ENCODE data around the gene WNT10A.
A peak's percentile ranks its signal among the peaks of the same experiment; 100 is the strongest.

DNA sequence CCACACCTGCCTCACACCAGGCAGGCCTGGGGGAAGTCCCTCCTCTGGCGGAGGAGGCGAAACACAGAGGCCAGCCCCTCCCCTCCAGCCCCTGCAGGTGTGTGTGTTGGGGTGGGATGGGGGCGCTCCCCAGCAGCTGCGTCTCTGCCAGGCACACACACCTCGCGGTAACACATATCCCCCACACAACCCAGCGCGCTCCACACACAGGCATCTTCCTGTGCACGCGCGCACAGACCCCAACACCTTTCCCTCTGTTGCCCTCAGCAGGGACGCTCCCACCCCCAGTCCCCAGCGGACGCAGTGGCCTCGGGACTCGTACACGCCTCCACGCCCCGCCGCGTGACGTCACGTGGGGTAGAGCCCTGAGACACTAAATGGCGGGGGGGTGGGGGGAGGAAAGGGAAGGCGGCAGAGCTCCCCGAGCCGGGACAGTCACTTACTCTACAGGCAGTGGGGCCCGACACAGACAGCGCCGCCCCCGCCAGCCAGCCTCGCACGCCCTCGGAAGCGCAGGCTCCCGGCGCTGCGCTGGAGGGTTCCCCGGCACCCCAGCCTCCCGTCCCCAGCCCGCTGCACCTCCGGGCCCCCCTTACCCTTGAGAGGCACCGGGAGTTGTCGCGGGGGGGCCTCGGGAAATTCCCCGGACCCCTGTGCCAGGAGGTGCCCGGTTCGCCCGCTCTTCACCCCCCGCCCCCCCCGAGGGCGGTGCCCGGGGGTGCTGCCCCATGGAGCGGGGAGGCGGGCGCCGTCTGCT is at the start of gene WNT10A:
- TF ChIP-seq CTCF (IDR thresholded peaks at IDR 0.05 in 8 of 11, conservative IDR thresholded peaks at IDR 0.05 in 3 of 11) (no peak), POLR2A (IDR thresholded peaks at IDR 0.05) (peak in 1 of 3 donors; percentile 32), POLR2AphosphoS5 (IDR thresholded peaks at IDR 0.05) (peak; percentile 84 to 89 (median 87))
